RCC 7860 (cell line): ENCODE measurements around the gene RIC8A.
"Not testable (repeated sequence)": the region's sequence is repeated elsewhere in the genome, so short reads cannot be mapped to it uniquely, and the experiment has no call there.

Experiments
- DNase-seq: peaks from one replicate; pipeline ENCODE4 v3.0.0-alpha.2; 2015; ENCODE audit warnings: low spot score
- FAIRE-seq: peaks from 2 replicates; lab custom pipeline; 2012; peaks lifted over from hg19 to GRCh38; lab: Jason Lieb, UNC

Gene RIC8A

GRCh38 chr11:217704-218103, 10.2 kb downstream of the RIC8A start:
- FAIRE-seq (no peak), DNase-seq (no peak)

DNA sequence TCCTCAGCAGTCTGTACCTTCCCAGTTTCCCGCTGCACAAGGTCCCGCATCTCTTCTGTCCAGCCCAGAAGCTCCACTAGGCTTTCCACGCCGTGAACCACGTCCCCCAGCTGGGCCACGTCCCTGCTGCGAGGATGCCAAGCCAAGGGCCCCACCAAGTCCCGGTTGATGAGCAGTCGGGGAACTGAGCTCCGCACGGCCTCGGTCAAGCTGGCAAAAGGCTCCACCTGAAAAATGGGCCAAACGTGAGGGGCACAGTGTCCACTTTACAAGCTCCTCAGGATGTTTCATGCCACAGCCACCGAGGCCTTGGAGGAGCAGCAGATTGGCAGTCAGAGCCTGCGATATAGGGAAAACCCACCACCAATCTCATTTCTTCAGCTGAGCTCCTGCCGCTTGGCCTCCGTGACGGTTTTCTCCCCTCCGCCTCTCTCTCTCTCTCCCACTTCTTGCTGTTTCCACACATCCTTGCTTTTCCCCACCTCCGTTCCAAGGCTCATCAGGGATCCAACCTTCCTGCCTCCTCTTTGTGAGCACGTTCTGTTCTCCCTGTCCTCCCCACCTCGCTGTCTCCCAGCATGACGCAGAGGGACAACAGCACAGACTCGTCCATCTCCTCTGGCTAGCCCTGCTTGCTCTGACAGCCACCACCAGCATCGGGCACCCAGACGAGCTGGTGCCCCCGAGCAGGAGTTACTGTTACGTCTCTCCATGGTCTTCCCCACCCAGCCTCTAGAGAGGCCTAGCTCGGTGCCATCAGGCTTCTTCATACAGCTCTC, 11.5 kb downstream of the RIC8A start:
- FAIRE-seq (no peak), DNase-seq (no peak)

- not testable (repeated sequence) for FAIRE-seq
Measured at GRCh38 chr11:220641-221215, 13.2 kb downstream of the RIC8A start.

DNA sequence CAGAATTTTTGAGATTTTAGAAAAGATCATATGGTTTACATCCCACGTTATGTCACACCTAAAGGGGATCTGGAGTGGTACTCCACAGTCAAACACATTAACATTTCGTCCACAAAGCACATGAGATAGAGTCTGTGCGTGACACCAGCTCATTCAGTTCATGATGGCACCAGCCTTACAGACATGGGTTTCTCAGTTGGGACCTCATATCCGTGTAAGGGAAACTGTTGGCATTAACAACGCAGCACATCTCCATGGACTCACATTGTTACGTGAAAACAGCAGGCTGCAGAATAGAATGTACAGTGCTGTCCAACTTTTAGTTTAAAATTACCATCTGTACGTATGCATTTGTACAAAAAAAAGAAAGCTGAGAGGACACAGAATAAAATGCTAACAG, 14.0 kb downstream of the RIC8A start:
- DNase-seq (no peak), FAIRE-seq (no peak)

More at GRCh38 chr11:220641-221215, 13.2 kb downstream of the RIC8A start:
- DNase-seq: not testable (repeated sequence)

- no peak for FAIRE-seq
Measured at GRCh38 chr11:221998-222789, 14.7 kb downstream of the RIC8A start.

GRCh38 chr11:223026-223789, 15.7 kb downstream of the RIC8A start:
- FAIRE-seq (no peak), DNase-seq (no peak)

More at GRCh38 chr11:221998-222789, 14.7 kb downstream of the RIC8A start:
- no peak for DNase-seq

DNA sequence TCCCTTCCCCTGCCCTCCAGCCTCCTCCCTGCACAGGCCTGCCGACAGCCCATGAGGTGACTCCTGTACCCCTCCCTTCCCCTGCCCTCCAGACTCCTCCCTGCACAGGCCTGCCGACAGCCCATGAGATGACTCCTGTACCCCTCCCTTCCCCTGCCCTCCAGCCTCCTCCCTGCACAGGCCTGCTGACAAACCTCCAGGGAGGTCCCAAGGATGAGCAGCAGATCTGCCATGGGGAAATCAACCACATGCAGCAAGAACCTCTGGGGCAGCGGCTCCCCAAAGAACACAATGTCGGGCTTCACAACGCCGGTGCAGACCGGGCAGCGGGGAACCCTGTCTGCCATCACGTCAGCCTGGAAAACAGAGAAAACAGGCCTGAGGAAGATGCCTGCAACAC, 16.4 kb downstream of the RIC8A start:
- DNase-seq: no peak
- no peak for FAIRE-seq

DNA sequence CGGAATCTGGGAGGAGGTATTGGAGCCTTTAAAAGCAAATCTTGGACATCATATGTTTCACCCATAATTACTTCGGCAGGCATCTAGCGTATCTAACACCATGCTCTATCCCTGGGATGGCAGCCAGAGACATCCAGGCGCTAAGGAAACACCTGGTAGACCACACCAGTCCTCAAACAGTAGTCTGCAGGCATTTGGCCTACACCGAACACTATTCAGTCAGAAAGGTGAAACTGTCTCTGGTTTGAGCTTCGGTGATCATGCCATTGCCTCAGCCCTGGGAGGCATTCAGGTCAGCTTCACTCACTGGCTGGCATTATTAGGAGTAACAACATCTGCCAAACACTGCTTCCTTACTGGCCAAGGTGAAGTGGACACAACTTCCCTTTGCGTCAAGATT, 16.9 kb downstream of the RIC8A start:
- DNase-seq (no peak), FAIRE-seq (no peak)

- DNase-seq: no peak
- no peak for FAIRE-seq
Measured at GRCh38 chr11:225734-226453, 18.4 kb downstream of the RIC8A start.

DNA sequence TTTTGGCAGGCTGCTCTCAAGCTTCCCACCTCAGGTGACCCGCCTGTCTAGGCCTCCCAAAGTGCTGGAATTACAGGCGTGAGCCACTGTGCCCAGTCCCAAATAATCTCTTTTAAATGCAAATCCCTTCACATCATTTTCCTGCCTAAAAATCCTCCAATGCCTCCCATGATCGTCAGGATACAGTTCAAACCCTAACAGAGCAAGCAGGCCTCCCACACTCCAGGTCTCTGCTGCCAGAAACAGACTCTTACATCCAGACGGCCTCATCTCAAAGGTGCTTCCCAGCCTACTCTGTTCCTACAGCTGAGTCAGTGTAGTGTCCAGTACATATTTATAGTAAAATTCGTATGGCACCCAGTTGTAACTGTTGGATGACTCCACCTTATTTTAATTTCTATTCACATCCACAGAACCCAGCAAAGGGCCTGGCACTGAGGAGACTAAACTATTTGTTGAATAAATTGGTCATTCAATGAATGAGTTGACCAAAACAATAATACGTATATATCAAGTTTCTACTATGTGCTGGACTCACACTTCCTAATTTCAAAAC, 20.4 kb downstream of the RIC8A start:
- FAIRE-seq (no peak), DNase-seq (no peak)

- FAIRE-seq (no peak), DNase-seq (no peak)
Measured at GRCh38 chr11:230431-230830, 22.9 kb downstream of the RIC8A start.

DNA sequence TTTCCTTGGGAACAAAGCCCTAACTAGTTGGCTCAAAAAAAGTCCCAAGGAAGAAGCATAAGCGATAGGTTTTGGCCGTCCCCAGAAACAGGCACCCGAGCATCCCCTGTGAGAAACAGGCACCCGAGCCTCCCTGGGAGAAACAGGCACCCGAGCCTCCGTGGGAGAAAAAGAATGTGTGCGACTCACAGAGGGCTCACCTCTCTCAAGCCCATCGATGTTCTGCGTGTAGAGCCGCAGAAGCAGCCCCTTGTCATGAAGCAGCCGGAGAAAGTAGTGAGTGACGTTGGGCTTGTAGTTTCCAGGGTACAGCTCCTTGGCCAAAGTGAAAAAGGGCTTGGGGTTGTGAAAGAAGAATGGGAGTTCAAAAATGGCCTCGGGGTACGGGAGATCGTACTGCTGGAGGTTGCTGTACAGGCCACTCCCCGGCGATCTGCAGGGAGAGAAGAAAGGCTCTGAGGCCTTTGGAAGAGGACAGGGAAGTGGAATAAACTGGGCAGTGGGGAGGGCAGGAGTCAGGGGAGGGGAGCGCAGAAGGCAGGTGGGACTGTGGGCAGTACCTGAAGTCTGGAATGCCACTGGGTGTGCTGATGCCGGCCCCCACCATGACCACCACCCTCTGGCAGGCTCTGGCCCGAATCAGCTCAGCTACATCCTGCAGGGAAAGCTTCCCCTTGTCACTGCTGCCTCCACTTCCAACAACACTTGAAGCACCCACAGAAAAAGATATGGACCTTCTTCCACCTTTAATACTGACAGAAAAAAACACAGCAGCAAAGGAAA, 25.5 kb downstream of the RIC8A start:
- DNase-seq (no peak), FAIRE-seq (no peak)

GRCh38 chr11:235180-235579, 27.7 kb downstream of the RIC8A start:
- DNase-seq: no peak
- FAIRE-seq: no peak

DNA sequence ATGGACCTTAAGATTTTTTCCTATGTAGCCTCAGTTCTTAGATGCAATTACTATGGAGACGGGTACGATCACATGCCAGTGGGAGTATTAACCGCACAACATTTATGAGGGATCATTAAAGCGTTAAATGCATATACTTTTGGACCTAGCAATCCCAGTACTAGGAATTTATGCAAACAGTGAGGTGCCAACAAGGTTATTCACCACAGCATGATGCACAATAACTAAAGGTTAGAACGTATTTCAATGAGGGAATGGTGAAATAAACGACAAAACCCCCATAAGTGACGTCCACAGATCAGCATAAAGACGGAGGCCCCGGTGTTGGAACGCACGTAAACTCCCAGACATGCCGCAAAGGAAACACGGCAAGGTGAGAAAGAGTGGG, 28.1 kb downstream of the RIC8A start:
- no peak for FAIRE-seq
- DNase-seq: no peak

- FAIRE-seq: no peak
- DNase-seq: peak; percentile 76
Measured at GRCh38 chr11:235997-236773, 28.7 kb downstream of the RIC8A start, which contains the start of gene SIRT3. TSS of gene SIRT3 (minus strand) at chr11:236342. CDS start at chr11:236328, 14 bp downstream.

DNA sequence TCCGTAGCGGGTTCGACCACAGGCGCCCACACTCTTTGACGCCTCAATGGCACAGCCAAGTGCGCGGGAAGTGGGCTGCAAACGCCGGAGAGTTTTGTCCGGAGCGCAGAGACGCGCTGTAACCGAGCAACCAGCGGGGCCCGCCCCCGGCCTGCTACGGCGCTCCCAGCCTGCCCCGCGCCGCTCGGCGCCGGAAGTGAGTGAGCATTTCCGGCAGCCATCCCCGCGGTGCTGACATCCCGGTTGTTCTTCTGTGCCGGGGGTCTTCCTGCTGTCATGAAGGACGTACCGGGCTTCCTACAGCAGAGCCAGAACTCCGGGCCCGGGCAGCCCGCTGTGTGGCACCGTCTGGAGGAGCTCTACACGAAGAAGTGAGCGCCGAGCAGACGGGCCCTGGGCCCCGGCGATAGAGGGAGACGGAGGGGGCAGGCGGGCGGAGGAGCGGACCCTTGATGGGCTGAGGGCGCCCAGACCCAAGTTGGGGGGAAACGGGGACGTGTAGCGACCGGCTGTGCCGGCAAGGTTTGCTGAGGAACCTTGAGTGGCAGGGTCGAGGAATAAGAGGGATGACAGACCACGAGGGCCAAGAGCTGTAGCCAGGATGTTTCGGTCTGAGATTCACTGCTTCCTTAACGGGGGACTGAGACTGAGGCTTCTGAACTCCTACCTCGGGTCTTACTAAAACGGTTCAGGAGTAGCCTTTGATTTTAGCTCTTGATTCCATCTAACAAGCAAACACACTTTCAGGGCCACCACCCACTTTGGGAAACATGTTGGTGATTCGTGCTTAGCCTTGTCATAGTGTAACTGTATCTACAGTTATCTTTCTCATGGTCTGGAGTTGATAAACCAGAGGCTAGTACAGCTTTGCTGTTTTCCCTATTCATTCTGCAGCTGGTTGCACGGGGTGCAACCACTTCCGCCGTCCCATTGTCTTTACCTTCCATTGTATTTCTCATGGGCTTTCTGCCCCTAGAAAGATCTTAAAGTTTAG, 29.6 kb downstream of the RIC8A start, which contains the start of gene PSMD13:
TSS of gene PSMD13 (plus strand) at position 203 of the 994 bp plus-strand sequence. CDS start at position 277, 74 bp downstream.
- DNase-seq: peak; percentile 46
- FAIRE-seq: no peak

DNA sequence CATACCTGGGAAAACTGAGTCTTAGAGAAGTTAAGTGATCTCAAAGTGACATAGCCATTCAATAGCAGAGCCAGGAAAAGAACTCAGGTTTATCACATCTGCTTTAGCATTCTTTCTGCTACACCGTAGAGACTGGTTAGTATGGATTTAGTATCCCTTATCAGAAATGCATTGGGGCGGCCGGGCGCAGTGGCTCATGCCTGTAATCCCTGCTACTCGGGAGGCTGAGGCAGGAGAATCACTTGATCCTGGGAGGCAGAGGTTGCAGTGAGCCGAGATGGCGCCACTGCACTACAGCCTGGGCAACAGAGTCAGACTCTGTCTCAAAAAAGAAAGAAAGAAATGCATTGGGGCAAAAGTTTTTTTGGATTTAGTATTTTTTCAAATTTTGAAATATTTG, 30.8 kb downstream of the RIC8A start:
- FAIRE-seq, DNase-seq: not testable (repeated sequence)
